K562 (cell line): ENCODE measurements around the gene SLC7A5. TPM values are rescaled to one million over a fixed set of nuclear protein-coding genes. Genes with fewer than 3 reads are reported as not detected.

Experiments used
- BACH1 ChIP-seq: fragments of 200-800 bp; sonication (Bioruptor generic); IDR thresholded peaks from 2 replicates; pipeline ENCODE4 v1.6.1; 2016; ENCODE audit warnings: missing genetic modification characterization, missing compliant biosample characterization
- COPS2 ChIP-seq: fragments of 450-650 bp; conservative IDR thresholded peaks from 2 replicates; pipeline ENCODE4 v1.6.1; 2016; ENCODE audit warnings: mild to moderate bottlenecking, moderate library complexity
- HNRNPLL ChIP-seq: fragments of 200-400 bp; formaldehyde crosslinking; IDR thresholded peaks from 2 replicates; pipeline ENCODE4 v1.6.1; 2017; ENCODE audit warnings: low read length, low read depth, mild to moderate bottlenecking; ENCODE audit not compliant: poor library complexity, severe bottlenecking
- NFATC3 ChIP-seq: fragments of 450-650 bp; IDR thresholded peaks from 2 replicates; pipeline ENCODE4 v1.6.1; 2017; ENCODE audit warnings: mild to moderate bottlenecking
- PHTF2 ChIP-seq: fragments of 250-450 bp; sonication (Bioruptor Pico); IDR thresholded peaks from 2 replicates; pipeline ENCODE4 v1.5.0; 2021; ENCODE audit warnings: mild to moderate bottlenecking
- RBM34 ChIP-seq: fragments of 200-400 bp; formaldehyde crosslinking; IDR thresholded peaks from 2 replicates; pipeline ENCODE4 v1.6.1; 2018; ENCODE audit warnings: low read length, borderline replicate concordance; ENCODE audit not compliant: insufficient read depth
- RBM39 ChIP-seq: fragments of 200-400 bp; formaldehyde crosslinking; optimal IDR thresholded peaks from 2 replicates; pipeline ENCODE3; 2018; ENCODE audit warnings: low read depth, low read length
- RCOR1 ChIP-seq, 2 experiments: IDR thresholded peaks; 2 replicates each; pipeline ENCODE4 v1.6.1; 2012; ENCODE audit warnings: low read depth in 2 of 2, low read length in 2 of 2, borderline replicate concordance in 1 of 2, improper control_type of control experiment in 1 of 2
- SETDB1 ChIP-seq: IDR thresholded peaks from one replicate; pipeline ENCODE4 v1.6.1; 2012; ENCODE audit warnings: low read length, control low read depth, inconsistent platforms
- SMAD3 ChIP-seq: fragments of 450-650 bp; formaldehyde crosslinking; conservative IDR thresholded peaks from 2 replicates; pipeline ENCODE4 v1.4.0; 2020; ENCODE audit warnings: mild to moderate bottlenecking
- ZNF583 ChIP-seq: fragments of 250-450 bp; sonication (Bioruptor Pico); IDR thresholded peaks from 2 replicates; pipeline ENCODE4 v1.4.0; 2020
- polyA plus RNA-seq, 8 experiments: library from polyadenylated mRNA; depleted of rRNA in 4 of 8; stranded (reverse) in 5 of 8; unstranded in 3 of 8; fragments of >200 nt; fragmentation: Nextera tagmentation in 2 of 8; fragmentation: Illumina TruSeq in 1 of 8; extraction: Ambion mirVana in 2 of 8; extraction: Trizol in 1 of 8; gene quantifications; 2 replicates each; pipeline versions ENCODE4 v1.2.1 to v1.2.3, GENCODE V29; 2011 to 2014; ENCODE audit warnings: inconsistent platforms in 1 of 8, missing spikeins in 1 of 8
- total RNA-seq, 7 experiments: library from RNA; depleted of rRNA in 6 of 7; stranded (reverse); fragments of >200 nt in 6 of 7; fragmentation: Illumina TruSeq in 2 of 7; extraction: Trizol in 2 of 7; gene quantifications; 2 replicates each; pipeline versions ENCODE4 v1.2.1 to v1.2.3, GENCODE V29; 2011 to 2021; ENCODE audit warnings: low replicate concordance in 1 of 7
- TF ChIP-seq, protein P1 (sequence below): fragments of 250-450 bp; sonication (Bioruptor Pico); IDR thresholded peaks from 2 replicates; pipeline ENCODE4 v1.5.0; 2021; ENCODE audit warnings: mild to moderate bottlenecking, moderate library complexity
- TF ChIP-seq, protein P2 (sequence below): fragments of 250-450 bp; sonication (Bioruptor Pico); IDR thresholded peaks from 2 replicates; pipeline ENCODE4 v1.8.0; 2022; ENCODE audit warnings: moderate library complexity, mild to moderate bottlenecking, inconsistent platforms
- TF ChIP-seq, protein P3 (sequence below), 2 experiments: IDR thresholded peaks in 1 of 2; conservative IDR thresholded peaks in 1 of 2; 2 replicates each; pipeline ENCODE4 v1.6.1; 2016; ENCODE audit warnings: low read depth in 2 of 2, mild to moderate bottlenecking in 1 of 2, missing compliant biosample characterization in 1 of 2, missing genetic modification characterization in 1 of 2, moderate library complexity in 1 of 2
- TF ChIP-seq, protein P4 (sequence below): fragments of 250-450 bp; sonication (Bioruptor Pico); IDR thresholded peaks from 2 replicates; pipeline ENCODE4 v1.4.0; 2020; ENCODE audit warnings: mild to moderate bottlenecking, moderate library complexity
- TF ChIP-seq, protein P5 (sequence below): sonication (generic); IDR thresholded peaks from 2 replicates; pipeline ENCODE4 v1.6.1; 2016

Gene SLC7A5
- total and polyA plus RNA-seq, 9 of the 15 experiments (the other 6 are each of a cell fraction or from before 2014, with no cell fraction given) = 1.9 to 220 (median 18.6) TPM

DNA sequence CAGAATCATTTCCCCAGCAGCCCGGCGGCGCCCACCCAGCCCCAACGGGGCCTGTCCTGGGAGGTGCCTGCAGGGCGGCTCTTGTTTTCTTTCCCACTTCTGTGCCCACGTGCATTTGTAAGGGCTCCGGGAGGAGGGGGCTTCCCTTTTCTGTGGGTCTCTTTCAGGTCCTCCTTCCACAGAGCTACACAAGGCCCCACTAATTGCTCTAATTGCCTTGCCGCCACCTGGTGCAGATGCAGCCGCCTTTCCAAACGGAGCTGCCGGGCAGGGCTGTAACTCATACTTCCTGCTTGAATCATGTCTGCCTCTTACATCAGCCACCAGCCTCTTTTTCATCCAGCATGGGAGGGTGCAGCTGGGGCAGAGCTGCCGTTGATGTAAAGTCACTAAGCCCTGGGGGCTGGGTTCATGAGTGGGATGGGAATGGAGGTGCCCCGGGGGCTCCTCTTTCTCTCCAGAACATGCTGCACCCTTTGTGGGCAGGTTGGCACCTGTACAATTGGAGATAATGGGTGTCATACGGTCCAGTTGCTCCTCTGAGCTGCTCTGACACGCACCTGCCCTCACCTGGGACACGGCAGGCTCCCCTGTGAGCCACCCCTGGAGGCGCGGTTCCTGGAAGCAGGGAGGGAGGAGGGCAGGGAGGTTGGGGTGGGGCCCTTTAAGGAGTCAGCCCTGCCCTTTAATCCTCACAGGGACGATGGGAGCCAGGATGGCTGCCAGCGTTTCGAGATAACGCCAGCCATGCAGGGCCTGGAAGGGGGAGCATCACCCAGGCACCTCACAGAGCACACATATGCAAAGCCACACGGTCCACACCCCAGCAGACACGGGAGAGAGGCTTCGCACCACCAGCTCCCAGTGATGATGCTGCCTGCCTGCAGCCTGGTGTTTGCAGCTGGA, 62.4 kb downstream of the SLC7A5 start (continued):
- TF ChIP-seq, protein P1, sequence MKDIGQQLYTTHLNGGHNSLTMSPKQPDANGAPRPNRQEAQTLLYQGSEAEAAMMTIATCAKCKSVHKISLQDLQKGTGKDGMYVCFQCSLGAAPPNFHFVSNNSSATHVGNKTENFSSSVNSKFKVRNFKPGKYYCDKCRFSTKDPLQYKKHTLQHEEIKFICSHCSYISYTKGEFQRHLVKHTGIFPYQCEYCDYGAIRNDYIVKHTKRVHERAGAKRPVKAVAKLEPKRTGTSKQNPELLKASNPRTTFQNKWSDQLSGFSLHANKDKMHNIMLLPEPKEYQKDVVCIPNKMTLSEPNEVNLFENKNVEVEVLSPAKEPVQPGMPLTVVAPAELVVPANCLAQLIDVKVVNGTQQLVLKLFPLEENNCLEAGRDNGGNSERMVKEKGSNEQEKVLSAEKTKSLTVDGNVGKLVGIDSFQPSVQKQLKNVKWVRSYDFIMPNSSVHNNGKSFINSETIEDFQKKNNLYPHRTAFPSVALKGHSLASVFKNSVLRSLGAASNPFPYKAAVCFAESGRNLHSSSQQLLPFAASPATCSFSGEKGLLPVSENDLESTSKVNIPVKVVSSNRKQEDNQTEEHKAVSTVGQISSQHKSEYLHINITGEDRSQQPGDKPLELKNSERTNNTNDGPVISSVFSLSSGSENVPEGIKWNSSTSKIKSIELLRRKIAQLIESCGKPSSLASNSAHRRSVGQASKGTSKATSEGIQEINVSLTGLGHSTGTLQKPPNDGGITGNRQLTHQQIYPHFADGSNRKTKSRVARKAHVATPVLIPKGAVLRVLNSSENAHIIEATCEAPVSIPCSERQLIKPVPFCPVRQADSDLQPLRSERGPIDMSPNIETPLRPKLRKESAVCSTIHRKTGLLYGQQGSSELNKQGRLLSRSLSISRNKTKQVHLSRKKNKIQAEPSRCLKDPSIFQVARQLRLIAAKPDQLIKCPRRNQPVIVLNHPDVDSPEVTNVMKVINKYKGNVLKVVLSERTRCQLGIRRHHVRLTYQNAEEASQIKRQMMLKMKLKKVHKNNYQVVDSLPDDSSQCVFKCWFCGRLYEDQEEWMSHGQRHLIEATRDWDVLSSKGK (CRISPR knock-in tag) = no peak
- TF ChIP-seq, protein P2, sequence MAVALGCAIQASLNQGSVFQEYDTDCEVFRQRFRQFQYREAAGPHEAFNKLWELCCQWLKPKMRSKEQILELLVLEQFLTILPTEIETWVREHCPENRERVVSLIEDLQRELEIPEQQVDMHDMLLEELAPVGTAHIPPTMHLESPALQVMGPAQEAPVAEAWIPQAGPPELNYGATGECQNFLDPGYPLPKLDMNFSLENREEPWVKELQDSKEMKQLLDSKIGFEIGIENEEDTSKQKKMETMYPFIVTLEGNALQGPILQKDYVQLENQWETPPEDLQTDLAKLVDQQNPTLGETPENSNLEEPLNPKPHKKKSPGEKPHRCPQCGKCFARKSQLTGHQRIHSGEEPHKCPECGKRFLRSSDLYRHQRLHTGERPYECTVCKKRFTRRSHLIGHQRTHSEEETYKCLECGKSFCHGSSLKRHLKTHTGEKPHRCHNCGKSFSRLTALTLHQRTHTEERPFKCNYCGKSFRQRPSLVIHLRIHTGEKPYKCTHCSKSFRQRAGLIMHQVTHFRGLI (CRISPR knock-in tag) = 0 out of 2 replicates have a peak, but pooled peaks have one; percentile 10
- TF ChIP-seq, protein P3, sequence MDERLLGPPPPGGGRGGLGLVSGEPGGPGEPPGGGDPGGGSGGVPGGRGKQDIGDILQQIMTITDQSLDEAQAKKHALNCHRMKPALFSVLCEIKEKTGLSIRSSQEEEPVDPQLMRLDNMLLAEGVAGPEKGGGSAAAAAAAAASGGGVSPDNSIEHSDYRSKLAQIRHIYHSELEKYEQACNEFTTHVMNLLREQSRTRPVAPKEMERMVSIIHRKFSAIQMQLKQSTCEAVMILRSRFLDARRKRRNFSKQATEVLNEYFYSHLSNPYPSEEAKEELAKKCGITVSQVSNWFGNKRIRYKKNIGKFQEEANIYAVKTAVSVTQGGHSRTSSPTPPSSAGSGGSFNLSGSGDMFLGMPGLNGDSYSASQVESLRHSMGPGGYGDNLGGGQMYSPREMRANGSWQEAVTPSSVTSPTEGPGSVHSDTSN (CRISPR knock-in tag; IDR thresholded peaks at IDR 0.05; ENCODE audit: low read depth) = no peak
- TF ChIP-seq, protein P3 (tag; conservative IDR thresholded peaks at IDR 0.05; ENCODE audit: low read depth) = peak; percentile 60
- TF ChIP-seq NFATC3 (no peak), RBM34 (no peak), SMAD3 (peak; percentile 31; the same call in 1 of the 2 replicates), SETDB1 (no peak), BACH1 (tag) (peak; percentile 71), RCOR1 (IDR thresholded peaks at IDR 0.05; ENCODE audit: borderline replicate concordance in 1 of 2, low read depth in 2 of 2, low read length in 2 of 2) (peak in 1 of 2 experiments; percentile 56; a peak in 2 of 4 replicates), COPS2 (no peak), ZNF583 (CRISPR knock-in tag) (peak; percentile 47), HNRNPLL (peak; percentile 20), RBM39 (no peak), PHTF2 (CRISPR knock-in tag) (no peak)
- TF ChIP-seq, protein P4, sequence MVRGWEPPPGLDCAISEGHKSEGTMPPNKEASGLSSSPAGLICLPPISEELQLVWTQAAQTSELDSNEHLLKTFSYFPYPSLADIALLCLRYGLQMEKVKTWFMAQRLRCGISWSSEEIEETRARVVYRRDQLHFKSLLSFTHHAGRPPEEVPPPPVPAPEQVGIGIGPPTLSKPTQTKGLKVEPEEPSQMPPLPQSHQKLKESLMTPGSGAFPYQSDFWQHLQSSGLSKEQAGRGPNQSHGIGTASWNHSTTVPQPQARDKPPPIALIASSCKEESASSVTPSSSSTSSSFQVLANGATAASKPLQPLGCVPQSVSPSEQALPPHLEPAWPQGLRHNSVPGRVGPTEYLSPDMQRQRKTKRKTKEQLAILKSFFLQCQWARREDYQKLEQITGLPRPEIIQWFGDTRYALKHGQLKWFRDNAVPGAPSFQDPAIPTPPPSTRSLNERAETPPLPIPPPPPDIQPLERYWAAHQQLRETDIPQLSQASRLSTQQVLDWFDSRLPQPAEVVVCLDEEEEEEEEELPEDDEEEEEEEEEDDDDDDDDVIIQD (CRISPR knock-in tag) = no peak
- TF ChIP-seq, protein P5, sequence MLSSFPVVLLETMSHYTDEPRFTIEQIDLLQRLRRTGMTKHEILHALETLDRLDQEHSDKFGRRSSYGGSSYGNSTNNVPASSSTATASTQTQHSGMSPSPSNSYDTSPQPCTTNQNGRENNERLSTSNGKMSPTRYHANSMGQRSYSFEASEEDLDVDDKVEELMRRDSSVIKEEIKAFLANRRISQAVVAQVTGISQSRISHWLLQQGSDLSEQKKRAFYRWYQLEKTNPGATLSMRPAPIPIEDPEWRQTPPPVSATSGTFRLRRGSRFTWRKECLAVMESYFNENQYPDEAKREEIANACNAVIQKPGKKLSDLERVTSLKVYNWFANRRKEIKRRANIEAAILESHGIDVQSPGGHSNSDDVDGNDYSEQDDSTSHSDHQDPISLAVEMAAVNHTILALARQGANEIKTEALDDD = no peak
